ENCODE data around the gene SLC15A4. TPM values are rescaled to one million over a fixed set of nuclear protein-coding genes. Genes with fewer than 3 reads are reported as not detected.
"Not testable (repeated sequence)": the region's sequence is repeated elsewhere in the genome, so short reads cannot be mapped to it uniquely, and the experiment has no call there.

The SLC15A4 gene
- total RNA-seq = 20.3 and 30.0 TPM in 2 replicates

DNA sequence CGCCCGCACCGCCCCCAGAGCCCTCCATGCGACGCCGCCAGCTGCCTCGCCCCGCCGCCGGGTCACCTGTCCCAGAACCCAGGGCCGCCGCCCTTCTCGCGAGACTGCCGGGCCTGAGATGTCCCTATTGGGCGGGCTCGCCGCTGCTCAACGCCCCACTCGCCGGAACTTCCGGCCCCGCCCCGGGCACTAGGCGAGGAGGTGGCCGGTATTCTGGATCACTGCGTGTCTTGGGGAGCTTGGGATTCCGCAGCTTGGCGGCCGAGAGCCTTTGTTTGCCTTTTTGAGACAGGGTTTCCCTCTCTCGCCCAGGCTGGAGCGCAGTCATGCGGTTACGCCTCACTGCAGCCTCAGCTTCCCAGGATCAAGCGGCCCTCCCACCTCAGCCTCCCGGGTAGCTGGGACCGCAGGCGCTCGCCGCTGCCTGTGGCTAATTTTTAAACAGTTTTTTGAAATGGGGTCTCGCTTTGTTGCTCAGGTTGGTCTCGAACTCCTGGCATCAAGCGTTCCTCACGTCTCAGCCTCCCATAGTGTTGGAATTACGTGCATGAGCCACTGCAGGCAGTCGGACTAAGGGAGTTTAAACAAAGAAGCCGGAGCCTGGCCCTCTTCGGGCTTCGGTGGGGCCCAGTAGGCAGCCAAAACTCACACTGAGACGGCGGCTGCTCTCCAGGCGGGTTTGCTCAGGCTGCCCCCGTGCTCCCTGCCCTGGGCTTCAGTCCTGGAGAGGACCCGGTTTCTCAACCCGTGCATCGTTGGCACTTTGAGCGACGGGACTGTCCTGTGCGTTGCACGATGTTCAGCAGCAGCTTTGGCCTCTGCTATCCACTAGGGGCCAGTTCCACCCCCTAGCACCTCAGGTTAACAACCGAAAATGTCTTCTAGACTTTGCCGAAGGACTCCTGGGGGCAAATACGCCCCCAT is at the start of gene SLC15A4:
SLC15A4 (minus strand) TSS at position 43 of the 924 bp plus-strand sequence; CDS start at position 28, 15 bp downstream.
- peak; percentile 71 to 93 for DNase-seq (ENCODE audit: low read depth in 2 of 2)

DNA sequence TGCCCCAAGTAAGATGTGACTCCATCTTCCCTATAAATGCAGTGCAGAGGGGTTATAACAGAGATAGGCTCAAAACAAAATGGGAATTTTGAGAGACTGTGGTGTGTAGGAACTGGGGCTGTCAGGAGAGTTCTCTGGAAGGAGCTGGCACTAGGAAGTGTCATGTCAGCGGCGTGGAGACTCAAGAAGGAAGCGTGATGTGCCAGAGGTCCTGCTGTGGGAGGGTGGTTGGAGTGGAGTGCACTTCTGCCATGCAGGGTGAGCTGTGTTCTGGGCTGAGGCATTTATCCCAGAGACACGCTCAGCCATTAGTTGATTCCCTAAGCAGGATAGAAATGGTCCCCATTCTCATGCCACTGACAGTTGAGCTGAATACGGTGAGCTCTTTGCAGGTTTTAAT is 48.5 kb upstream of the SLC15A4 start:
- no peak for DNase-seq (ENCODE audit: low read depth in 2 of 2)

DNA sequence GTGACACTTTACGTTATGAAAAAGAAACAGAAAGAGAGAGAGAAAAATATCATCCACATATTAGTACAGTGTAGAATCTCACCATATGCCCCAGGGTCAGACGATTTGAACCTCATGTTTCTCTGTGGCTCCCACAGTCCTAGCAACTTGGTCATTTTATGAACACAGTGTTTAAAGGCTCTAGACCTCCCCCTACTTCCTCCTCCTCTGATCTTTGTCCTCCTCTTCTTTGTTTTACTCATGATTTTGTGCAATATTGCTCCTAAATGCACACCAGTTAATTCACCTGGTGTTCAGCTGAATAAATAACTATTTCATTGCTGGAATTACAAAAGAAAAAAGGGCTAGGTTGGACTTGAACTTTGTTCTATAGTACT is 47.7 kb upstream of the SLC15A4 start:
- DNase-seq (ENCODE audit: low read depth in 2 of 2) = no peak

DNA sequence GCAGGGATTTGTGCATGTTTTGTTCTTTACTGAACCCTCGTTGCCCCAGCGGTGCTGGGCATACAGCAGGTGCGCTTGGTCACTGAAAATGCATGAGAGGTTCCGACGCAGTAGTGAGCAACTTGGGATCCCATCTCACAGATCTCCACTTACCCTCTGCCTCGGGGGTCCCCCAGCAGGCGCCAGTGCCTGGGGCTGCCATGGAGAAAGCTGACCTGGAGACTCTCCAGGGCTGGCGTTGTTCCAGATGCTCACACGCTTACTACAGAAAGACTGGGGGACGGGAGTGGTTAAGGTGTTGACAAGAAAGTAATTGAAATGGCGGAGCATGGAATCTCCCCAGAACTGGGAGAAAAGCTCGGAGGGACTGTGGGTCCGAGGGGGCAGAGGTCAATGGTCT is 43.7 kb upstream of the SLC15A4 start:
- no peak for DNase-seq (ENCODE audit: low read depth in 2 of 2)

DNA sequence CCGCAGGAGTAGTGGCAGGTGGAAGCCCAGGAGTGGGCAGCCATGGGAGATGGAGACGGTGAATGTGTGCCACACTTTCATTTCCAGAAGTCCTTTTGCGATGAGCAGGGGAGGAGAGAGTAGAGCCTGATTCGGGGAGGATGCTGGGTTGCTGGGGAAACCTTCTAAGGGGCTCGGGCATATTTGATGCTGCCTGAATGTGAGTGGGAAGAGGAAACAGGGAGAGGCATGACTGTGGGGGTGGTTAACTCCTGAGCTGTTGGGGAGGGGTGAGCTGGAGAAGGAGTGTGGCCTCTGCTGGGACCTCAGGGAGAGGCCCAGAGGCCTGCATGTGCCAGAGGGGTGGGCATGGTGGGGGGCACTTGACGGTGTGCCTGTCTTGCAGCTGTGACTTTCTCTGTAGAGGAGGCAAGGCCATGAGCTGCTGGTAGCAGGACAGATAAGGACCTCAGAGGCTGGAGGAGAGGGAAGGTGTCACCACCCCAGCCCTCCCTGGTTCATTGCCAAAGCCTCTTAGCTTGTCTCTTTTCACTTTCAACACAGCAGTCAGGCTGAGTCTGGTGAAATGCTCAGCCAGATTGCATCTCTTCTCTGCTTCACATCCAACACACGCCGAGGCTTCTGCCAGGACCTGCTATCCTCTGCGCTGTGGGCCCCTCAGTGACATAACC is 40.9 kb upstream of the SLC15A4 start:
- DNase-seq (ENCODE audit: low read depth in 2 of 2) = no peak

DNA sequence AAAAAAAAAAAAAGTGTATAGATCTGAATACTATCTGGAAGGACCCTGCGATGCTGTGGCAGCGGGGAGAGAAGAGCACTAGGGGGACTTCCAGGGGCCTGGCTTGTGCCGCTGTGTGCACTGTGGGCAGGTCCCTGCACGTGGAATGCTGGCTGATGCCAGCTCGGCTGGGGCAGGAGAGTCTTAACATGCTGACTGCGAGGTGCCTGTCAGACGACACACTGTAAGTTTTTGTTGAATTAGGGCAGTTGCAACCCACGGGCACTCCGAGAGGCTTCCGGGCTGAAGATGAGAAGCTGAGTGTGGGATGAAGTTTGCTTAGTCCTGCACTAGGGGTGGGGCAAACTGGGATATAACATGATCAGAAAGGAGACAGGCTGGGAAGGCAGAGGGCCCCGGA is 40.2 kb upstream of the SLC15A4 start:
- no peak for DNase-seq (ENCODE audit: low read depth in 2 of 2)

DNA sequence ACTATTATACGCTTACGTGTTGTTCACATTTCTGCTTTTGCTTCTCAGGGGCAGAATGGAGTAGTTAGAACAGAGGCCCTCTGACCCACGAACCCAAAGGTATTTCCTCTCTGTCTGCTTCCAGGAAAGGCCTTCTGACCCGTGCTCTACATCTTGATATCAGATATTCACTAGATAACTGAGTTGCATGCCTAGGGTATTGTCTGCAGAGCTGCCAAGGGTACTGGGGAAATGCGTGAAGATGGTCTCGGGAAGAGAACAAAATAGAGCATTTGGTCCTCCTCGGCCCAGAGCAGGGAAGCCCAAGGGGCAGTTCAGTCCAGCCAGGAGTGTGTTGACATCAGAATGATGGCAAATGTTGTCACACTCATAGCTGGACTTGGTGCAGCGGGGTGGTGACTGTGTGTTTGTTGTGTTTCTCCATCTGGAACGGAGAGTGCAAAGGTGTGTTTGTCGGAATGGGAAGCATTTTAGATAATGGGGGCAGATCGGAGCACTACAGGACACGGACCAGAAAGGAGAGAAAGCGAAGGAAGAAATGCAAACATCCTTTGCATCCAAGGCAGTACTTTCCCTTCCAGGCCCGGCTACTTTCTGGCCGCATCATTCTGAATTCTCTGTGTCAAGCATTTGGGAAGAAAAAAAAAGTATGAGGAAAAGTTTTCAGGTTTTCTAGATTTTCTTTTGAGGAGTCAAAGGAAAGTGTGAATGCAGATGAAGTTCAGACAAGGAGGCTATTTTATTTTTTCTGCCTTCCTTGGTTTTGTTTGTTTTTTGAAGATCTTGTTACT is 37.7 kb upstream of the SLC15A4 start:
- DNase-seq (ENCODE audit: low read depth in 2 of 2) = no peak

DNA sequence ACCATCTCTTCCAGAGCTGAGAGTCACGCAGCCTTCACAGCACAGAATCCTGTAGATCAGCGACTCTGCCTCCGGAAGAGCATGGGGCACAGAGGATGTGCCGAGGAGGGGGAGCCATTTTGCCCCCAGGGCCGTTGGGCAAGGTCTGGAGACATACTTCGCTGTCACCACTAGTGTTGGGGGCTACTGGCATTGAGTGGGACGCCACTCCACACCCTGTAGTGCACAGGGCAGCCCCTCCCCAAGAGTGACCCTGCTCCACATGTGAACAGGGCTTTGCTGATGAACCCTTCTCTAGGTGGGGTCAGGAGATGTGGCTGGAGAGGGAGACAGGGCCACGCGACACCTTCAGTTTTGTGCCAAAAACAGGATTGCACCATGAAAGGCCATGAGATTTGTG is 35.6 kb upstream of the SLC15A4 start:
- DNase-seq (ENCODE audit: low read depth in 2 of 2) = no peak

DNA sequence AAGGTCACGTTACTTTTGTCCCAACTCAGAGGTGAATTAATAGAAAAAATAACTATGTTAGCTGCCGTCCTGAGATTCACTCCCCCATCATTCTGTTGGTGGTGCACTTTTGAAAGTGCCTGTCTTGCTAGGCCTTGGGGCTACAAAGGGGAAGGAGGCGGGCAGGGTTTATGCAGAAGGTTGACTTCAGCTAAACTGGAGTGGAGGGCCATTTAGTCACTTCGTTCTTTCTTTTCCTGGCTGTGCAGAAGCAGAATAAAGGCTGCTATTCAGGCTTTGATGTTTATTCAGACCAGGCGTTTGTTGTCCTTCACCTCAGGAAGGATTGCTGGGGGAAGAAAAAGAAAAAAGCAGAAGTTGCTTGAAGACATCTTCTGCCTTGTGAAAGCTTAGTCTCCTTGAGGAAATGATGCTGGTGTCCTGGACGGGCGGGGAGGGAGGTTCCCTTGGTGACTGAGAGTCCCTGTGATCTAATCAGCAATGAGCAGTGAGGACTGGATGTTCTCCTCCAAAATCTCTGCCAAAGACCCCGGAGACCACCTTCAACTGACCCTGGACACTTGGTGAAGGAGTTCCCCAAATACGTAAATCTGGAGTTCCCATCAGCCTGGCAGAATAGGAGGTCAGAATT is 33.5 kb upstream of the SLC15A4 start:
- no peak for DNase-seq (ENCODE audit: low read depth in 2 of 2)

DNA sequence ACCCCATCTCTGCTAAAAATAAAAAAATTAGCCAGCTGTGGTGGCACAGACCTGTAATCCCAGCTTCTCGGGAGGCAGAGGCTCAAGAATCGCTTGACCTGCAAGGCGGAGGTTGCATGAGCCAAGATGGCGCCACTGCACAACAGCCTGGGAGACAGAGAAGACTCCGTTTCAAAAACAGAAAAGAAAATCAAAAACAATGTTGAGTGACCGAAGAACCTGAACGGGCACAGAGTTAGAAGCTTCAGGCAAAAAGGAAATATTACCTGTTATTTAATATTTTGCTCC is 33.0 kb upstream of the SLC15A4 start:
- DNase-seq (ENCODE audit: low read depth in 2 of 2) = no peak

DNA sequence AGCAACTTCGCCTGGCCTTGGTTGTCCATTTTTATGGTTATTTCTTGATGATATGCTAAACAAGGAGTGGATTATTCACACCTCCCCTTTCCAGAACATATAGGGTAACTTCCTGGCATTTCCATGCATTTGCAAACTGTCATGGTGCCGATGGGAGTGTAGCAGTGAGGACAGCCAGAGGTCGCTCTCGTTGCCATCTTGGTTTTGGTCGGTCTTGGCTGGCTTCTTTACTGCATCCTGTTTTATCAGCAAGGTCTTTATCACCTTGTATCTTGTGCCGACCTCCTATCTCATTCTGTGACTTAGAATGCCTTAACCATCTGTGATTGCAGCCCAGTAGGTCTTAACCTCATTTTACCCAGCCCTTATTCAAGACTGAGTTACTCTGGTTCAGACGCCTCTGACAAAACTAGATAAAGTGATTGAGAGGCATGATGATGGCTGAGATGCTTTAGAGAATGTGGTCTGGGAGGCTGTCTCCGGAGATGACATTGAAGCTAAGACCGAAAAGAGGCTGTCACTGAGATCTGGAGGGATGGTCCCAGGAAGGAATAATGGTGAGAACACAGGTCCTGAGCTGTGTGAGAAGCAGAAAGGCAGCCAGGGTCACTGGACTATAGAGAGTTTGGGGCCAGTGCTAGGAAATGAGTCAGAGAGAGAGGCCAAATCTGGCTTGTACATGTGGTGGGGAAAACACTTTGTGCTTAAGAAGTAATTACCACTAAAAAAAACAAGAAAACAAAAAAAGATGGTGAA is 32.5 kb upstream of the SLC15A4 start:
- DNase-seq (ENCODE audit: low read depth in 2 of 2) = no peak

DNA sequence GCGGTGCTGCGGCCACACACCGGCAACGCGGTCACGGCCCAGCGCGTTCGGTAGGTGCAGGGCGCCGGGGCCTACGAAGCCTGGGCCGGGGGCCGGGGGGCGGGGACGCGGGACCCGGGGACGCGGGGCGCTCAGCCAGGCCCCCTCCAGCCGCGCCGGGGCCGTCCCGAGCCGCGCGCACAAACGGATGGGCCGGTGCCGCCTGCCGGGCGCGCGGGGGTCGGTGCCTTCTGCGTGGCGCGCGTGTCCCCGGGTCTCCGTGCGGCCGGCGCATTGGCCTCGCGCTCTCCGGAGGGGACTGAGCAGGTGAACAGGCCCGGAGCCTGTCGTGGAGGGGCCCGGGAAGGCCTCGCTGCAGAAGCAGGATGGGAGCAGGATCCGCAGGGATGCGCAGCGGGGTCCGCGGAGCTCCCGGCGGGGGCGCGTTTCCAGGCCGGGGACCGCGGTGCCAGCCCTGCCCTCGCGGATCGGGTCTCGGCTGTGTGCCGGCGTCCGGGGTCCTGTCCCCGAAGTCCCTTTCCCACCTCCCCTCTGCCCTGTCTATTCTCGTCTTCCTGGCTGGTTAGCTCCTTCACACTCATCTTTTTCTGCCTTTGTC is 29.9 kb upstream of the SLC15A4 start:
- DNase-seq (ENCODE audit: low read depth in 2 of 2) = no peak

DNA sequence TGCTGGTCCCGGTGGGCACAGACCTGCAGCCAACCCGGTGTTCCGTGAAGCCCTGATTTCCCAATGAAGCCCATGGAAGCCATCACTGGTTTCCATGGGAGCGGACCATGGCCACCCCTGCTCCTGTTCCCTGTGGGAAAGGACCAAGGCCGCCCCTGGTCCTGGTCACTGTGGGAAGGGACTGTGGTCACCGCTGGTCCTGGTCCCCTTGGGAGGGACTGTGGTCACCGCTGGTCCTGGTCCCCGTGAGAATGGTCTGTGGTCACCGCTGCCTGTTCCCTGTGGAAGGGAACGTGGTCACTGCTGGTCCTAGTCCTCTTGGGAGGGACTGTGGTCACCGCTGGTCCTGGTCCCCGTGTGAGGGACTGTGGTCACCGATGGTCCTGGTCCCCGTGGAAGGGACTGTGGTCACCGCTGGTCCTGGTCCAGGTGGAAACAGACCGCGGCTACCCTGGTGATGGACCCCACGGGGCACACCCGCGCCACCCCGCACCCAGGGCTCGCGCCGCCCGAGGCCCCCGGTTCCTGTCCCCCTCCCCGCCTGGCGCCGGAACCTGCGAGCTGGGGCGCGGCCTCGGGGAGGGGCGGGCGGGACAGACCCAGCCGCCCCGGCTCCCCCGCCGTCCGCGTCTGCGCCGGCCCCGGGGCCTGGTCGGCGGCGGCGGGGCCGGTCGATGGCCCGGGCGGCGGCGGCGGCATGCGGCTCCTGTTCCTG is 29.3 kb upstream of the SLC15A4 start, which contains the start of gene GLT1D1:
GLT1D1 (plus strand) TSS at position 594 of the 715 bp plus-strand sequence; CDS start at position 698, 104 bp downstream.
- DNase-seq (ENCODE audit: low read depth in 2 of 2) = no peak

DNA sequence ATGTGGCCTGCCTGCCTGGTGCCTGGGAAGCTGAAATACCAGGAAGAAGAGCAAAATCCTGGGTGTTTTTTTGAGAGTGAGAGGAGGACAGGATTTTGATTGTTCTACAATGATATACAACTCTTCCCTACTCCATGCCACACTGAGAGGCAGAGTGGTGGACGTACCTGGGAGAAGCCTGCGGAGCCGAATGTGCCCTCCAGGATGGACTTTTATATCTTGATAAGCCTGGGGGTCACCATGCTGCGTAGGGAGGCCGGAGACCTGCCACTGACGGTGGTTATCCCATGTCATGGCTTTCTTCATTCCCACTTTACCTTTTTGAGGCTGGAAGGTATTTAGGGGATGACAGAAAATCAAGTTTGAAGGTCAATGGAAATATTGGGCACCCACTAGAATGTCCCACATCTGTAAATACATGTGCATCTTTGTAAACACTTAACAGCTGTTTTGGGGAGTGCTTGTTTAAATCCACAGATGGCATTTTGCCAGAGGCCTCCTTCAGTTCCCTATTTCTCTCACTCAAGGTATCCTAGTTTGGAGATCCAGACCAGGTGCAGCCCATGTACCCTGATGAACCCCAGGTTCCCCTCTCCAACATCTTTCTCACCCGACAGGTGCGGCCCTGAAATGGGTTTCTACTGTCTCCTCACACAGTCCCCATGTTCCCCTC is 28.4 kb upstream of the SLC15A4 start:
- no peak for DNase-seq (ENCODE audit: low read depth in 2 of 2)

DNA sequence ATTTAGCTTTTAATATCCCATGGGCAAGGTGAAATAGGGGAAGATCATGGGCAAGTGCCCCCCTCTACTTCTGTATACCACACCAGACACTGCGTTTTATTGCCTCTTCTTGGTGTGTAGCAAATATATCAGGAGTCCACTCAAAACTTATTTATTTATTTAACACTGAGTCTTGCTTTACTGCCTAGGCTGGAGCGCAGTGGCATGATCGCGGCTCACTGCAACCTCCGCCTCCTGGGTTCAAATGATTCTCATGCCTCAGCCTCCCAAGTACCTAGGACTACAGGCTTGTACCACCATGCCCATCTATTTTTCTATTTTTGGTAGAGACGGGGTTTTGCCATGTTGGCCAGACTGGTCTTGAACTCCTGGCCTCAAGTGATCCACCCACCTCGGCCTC is 27.7 kb upstream of the SLC15A4 start:
- DNase-seq (ENCODE audit: low read depth in 2 of 2) = not testable (repeated sequence)

DNA sequence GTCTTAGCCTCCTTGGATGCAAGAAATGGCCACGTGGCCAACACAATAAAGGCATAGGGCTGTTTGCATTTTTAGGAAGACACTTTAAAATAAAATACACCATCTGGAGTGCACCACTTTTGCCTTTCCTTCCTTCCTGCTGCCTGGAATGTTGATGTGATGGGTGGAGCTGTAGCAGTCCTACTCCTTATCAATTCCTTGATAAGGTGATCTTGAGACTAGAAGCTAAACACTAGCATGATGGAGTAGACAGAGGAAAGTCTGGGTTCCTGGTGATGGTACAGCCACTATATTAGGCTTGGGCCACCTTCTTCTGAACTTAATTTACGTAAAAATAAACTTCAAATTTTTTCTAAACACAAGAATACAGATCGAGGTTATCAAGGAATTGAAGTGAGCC is 26.6 kb upstream of the SLC15A4 start:
- DNase-seq (ENCODE audit: low read depth in 2 of 2) = no peak

DNA sequence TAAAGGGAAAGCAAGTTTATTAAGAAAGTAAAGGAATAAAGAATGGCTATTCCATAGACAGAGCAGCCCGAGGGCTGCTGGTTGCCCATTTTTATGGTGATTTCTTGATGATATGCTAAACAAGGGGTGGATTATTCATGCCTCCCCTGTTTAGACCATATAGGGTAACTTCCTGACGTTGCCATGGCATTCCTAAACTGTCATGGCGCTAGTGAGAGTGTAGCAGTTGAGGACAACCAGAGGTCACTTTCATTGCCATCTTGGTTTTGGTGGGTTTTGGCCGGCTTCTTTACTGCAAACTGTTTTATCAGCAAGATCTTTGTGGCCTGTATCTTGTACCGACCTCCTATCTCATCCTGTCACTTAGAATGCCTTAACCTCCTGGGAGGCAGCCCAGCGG is 26.0 kb upstream of the SLC15A4 start:
- DNase-seq (ENCODE audit: low read depth in 2 of 2) = not testable (repeated sequence)

DNA sequence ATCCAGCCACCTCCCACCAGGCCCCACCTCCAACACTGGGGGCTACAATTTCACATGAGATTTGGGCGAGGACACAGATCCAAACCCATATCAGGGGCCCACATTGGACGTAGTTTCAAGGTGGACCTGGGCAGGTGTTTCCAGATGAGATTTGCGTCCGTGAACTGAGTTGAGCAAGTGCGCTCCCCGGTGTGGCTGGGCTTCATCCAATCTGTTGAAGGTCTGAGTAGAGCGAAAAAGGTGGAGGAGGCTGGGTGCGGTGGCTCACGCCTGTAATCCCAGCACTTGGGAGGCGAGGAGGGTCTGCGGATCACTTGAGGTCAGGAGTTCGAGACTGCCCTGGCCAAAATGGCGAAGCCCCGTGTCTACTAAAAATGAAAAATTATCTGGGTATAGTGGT is 24.6 kb upstream of the SLC15A4 start:
- DNase-seq (ENCODE audit: low read depth in 2 of 2) = no peak

DNA sequence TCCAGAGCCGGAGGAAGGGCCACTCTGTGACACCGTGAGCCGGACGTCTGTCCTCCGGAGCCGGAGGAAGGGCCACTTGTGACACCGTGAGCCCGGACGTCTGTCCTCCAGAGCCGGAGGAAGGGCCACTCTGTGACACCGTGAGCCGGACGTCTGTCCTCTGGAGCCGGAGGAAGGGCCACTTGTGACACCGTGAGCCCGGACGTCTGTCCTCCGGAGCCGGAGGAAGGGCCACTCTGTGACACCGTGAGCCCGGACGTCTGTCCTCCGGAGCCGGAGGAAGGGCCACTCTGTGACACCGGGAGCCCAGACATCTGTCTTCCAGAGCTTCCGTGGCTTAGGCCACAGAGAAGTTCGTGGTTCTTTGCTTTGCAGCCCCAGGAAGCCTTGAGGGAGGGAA is 22.9 kb upstream of the SLC15A4 start:
- not testable (repeated sequence) for DNase-seq (ENCODE audit: low read depth in 2 of 2)
